ENCODE measurements around the gene DCAF11.
A peak's percentile ranks its signal among the peaks of the same experiment; 100 is the strongest.

Gene DCAF11

GRCh38 chr14:24141097-24141880 is 26.7 kb downstream of the DCAF11 start, which contains the start of gene EMC9:
TSS of gene EMC9 (minus strand) at chr14:24141591. CDS start at chr14:24141304, 287 bp downstream.
- DNase-seq = peak; percentile 100

GRCh38 chr14:24143511-24143910 is 28.9 kb downstream of the DCAF11 start:
- no peak for DNase-seq

GRCh38 chr14:24144451-24144850 is 29.9 kb downstream of the DCAF11 start:
- DNase-seq = no peak

GRCh38 chr14:24145219-24145618 is 30.6 kb downstream of the DCAF11 start:
- no peak for DNase-seq

- no peak for DNase-seq
Measured at GRCh38 chr14:24145690-24146452, 31.3 kb downstream of the DCAF11 start.

- peak; percentile 93 for DNase-seq
Measured at GRCh38 chr14:24146453-24146977, 31.9 kb downstream of the DCAF11 start, which contains the start of gene PSME2. TSS of gene PSME2 (minus strand) at chr14:24146610. CDS start at chr14:24146581, 29 bp downstream.

- DNase-seq = peak; percentile 99
Measured at GRCh38 chr14:24146978-24147760, 32.6 kb downstream of the DCAF11 start, which contains the start of gene RNF31. TSS of gene RNF31 (plus strand) at chr14:24147498. CDS start at chr14:24147699, 201 bp downstream.

GRCh38 chr14:24147761-24148428 is 33.3 kb downstream of the DCAF11 start:
- DNase-seq = no peak

- no peak for DNase-seq
Measured at GRCh38 chr14:24149302-24149969, 34.9 kb downstream of the DCAF11 start.

- no peak for DNase-seq
Measured at GRCh38 chr14:24150061-24150460, 35.5 kb downstream of the DCAF11 start.

GRCh38 chr14:24150567-24150966 is 36.0 kb downstream of the DCAF11 start:
- no peak for DNase-seq

- no peak for DNase-seq
Measured at GRCh38 chr14:24150993-24151392, 36.4 kb downstream of the DCAF11 start.

GRCh38 chr14:24151404-24152080 is 37.0 kb downstream of the DCAF11 start:
- DNase-seq = no peak

- no peak for DNase-seq
Measured at GRCh38 chr14:24155100-24155499, 40.5 kb downstream of the DCAF11 start.

- no peak for DNase-seq
Measured at GRCh38 chr14:24156840-24157239, 42.3 kb downstream of the DCAF11 start.

GRCh38 chr14:24157331-24157730 is 42.8 kb downstream of the DCAF11 start:
- DNase-seq = no peak

GRCh38 chr14:24159777-24160498 is 45.4 kb downstream of the DCAF11 start:
- no peak for DNase-seq

GRCh38 chr14:24160499-24160849 is 45.9 kb downstream of the DCAF11 start:
- DNase-seq = no peak

GRCh38 chr14:24160850-24161804 is 46.5 kb downstream of the DCAF11 start, which contains the start of gene IRF9:
TSS of gene IRF9 (plus strand) at chr14:24161265. CDS start at chr14:24162145, 880 bp downstream.
- peak; percentile 90 for DNase-seq

Data from NCI-H2171 (cell line).